A673 (cell line): ENCODE data around the gene CAPN8.

ENCODE experiments used
- CTCF ChIP-seq: fragments of 300-800, 200-600 bp; sonication (generic); conservative IDR thresholded peaks from 2 replicates; pipeline ENCODE4 v1.5.1; 2017; ENCODE audit warnings: low read depth, mild to moderate bottlenecking, antibody characterized with exemption, low read length, moderate library complexity, mixed read lengths
- EZH2 ChIP-seq: fragments of 200-600 bp; sonication (generic); IDR thresholded peaks from 2 replicates; pipeline ENCODE4 v1.6.1; 2017; ENCODE audit warnings: borderline replicate concordance, low read depth, mild to moderate bottlenecking, mixed read lengths, antibody characterized with exemption, low read length; ENCODE audit not compliant: poor library complexity, severe bottlenecking

GRCh38 chr1:223634423-223634822 lies 31.1 kb downstream of the CAPN8 start:
- TF ChIP-seq CTCF (no peak), EZH2 (no peak)
